HEK293T (cell line): ENCODE measurements around the gene POLR3H.
"Not testable (repeated sequence)": the region's sequence is repeated elsewhere in the genome, so short reads cannot be mapped to it uniquely, and the experiment has no call there.

Source experiments
- CTCF ChIA-PET: fragments of 350-600 bp; formaldehyde crosslinking; extraction: SDS; loops from one replicate; lab custom pipeline; 2021; ENCODE audit warnings: antibody characterized with exemption, inconsistent platforms; lab: Yijun Ruan, JAX
- POLR2A ChIA-PET: fragments of 350-600 bp; formaldehyde crosslinking; extraction: SDS; loops from one replicate; lab custom pipeline; 2020; ENCODE audit warnings: antibody characterized with exemption, inconsistent platforms; lab: Yijun Ruan, JAX
- DNase-seq: peaks from one replicate; pipeline ENCODE4 v3.0.0; 2012; ENCODE audit warnings: mixed read lengths; ENCODE audit errors: extremely low spot score
- ARNT ChIP-seq: fragments of 450-650 bp; IDR thresholded peaks from 2 replicates; pipeline ENCODE4 v1.6.1; 2017; ENCODE audit warnings: mild to moderate bottlenecking
- BHLHE40 ChIP-seq: fragments of 450-650 bp; IDR thresholded peaks from 2 replicates; pipeline ENCODE4 v1.6.1; 2016; ENCODE audit warnings: mild to moderate bottlenecking, moderate library complexity, borderline replicate concordance
- CTBP1 ChIP-seq: fragments of 450-650 bp; IDR thresholded peaks from 2 replicates; pipeline ENCODE4 v1.6.1; 2016; ENCODE audit warnings: borderline replicate concordance
- ELF4 ChIP-seq: fragments of 450-650 bp; IDR thresholded peaks from 2 replicates; pipeline ENCODE4 v1.6.1; 2017; ENCODE audit warnings: antibody characterized with exemption
- FOXA1 ChIP-seq: fragments of 450-650 bp; IDR thresholded peaks from 2 replicates; pipeline ENCODE4 v1.6.1; 2016; ENCODE audit warnings: mild to moderate bottlenecking
- FOXK2 ChIP-seq: fragments of 450-650 bp; IDR thresholded peaks from 2 replicates; pipeline ENCODE4 v1.6.1; 2016; ENCODE audit warnings: mild to moderate bottlenecking
- FOXM1 ChIP-seq: fragments of 450-650 bp; IDR thresholded peaks from 2 replicates; pipeline ENCODE4 v1.6.1; 2017; ENCODE audit warnings: mild to moderate bottlenecking, borderline replicate concordance
- HDGF ChIP-seq: fragments of 450-650 bp; IDR thresholded peaks from 2 replicates; pipeline ENCODE4 v1.6.1; 2017; ENCODE audit warnings: antibody characterized with exemption, borderline replicate concordance
- L3MBTL2 ChIP-seq: fragments of 450-650 bp; conservative IDR thresholded peaks from 2 replicates; pipeline ENCODE4 v1.6.1; 2016; ENCODE audit warnings: mild to moderate bottlenecking
- LEF1 ChIP-seq: fragments of 450-650 bp; IDR thresholded peaks from 2 replicates; pipeline ENCODE4 v1.6.1; 2017; ENCODE audit warnings: mild to moderate bottlenecking, borderline replicate concordance
- NFRKB ChIP-seq: fragments of 450-650 bp; IDR thresholded peaks from 2 replicates; pipeline ENCODE4 v1.6.1; 2016; ENCODE audit warnings: mild to moderate bottlenecking, moderate library complexity
- SP1 ChIP-seq: fragments of 450-650 bp; IDR thresholded peaks from 2 replicates; pipeline ENCODE4 v1.6.1; 2017
- SUZ12 ChIP-seq: fragments of 450-650 bp; IDR thresholded peaks from 2 replicates; pipeline ENCODE4 v1.6.1; 2016; ENCODE audit warnings: mild to moderate bottlenecking
- TARDBP ChIP-seq: fragments of 450-650 bp; IDR thresholded peaks from 2 replicates; pipeline ENCODE4 v1.6.1; 2016
- ZNF384 ChIP-seq: fragments of 450-650 bp; IDR thresholded peaks from 2 replicates; pipeline ENCODE4 v1.6.1; 2016
- TF ChIP-seq, protein P1 (sequence below): fragments of 450-650 bp; IDR thresholded peaks from 2 replicates; pipeline ENCODE4 v1.6.1; 2016

Gene POLR3H, protein sequence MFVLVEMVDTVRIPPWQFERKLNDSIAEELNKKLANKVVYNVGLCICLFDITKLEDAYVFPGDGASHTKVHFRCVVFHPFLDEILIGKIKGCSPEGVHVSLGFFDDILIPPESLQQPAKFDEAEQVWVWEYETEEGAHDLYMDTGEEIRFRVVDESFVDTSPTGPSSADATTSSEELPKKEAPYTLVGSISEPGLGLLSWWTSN

DNA sequence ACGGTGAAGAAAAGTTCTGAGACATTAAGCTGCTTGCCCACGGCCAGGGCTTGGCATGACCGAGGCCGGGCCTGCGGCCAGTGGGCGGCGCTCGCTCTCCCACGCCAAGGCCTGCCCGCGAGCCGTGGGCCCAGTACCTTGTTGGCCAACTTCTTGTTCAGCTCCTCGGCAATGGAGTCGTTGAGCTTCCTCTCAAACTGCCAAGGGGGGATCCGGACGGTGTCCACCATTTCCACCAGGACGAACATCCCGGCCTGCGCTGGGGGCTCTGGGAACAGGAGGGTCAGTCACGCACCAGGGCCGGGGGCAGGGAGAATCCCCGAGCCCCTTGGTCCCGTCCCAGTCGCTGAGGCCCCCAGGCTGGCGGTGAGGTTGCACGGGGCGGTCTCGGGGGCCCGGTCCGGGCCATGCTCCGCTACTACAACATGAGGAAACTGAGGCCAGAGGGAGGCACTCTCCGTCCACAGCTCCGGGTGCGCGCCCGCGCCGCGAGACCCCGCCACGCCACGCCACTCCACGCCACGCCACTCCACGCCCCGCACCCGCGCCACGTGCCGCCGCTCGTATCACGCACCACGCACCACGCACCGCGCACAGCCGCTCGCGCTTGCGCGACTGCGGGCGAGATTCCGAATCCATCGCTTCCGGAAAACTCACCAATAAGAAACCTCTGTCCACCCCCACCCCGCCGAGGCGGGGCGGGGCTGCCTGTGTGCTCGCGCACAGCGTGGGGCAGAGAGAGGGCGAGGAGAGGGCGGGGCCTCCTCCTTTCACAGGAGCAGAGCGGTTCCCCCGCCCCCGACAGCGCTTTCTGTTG, at the start of gene POLR3H:
Gene POLR3H (minus strand): TSS at position 617 of the 817 bp plus-strand sequence. CDS start 369 bp downstream, at position 248.
- no peak for TF ChIP-seq FOXM1
- TF ChIP-seq ELF4, result no peak
- TF ChIP-seq TARDBP, result peak; percentile 83
- ChIA-PET CTCF (interaction anchor here (0.6 to 1.5 kb wide), 12 partner anchors 9 to 115 kb away, joined by 3 to 7 read pairs (median 4); partner anchors contain the start of gene PMM1), POLR2A (interaction anchor here (0.8 to 1.4 kb wide), 8 partner anchors 17 to 98 kb away, joined by 3 to 9 read pairs (median 4); partner anchors contain the start of genes CSDC2, DESI1, PMM1 and TOB2)
- DNase-seq, result peak; percentile 97

DNA sequence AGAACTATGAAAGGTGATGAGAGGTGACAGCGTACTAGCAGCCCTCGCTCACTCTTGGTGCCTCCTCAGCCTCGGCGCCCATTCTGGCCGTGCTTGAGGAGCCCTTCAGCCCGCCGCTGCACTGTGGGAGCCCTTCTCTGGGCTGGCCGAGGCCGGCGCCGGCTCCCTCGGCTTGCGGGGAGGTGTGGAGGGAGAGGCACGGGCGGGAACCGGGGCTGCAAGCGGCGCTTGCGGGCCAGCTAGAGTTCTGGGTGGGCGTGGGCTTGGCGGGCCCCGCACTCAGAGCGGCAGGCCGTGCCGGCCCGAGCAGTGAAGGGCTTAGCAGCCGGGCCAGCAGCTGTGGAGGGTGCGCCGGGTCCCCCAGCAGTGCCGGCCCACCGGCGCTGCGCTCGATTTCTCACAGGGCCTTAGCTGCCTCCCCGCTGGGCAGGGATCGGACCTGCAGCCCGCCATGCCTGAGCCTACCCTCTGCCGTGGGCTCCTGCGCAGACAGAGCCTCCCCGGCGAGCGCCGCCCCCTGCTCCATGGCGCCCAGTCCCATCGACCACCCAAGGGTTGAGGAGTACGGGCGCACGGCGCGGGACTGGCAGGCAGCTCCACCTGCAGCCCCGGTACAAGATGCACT, 49.2 kb upstream of the POLR3H start:
- ChIA-PET CTCF (interaction anchor here (0.9 kb wide), 1 partner anchor 61 kb away, joined by 3 read pairs; no protein-coding TSS in a partner anchor), POLR2A (interaction anchor here (1.2 kb wide), 1 partner anchor 28 kb away, joined by 6 read pairs; the partner anchor contains the start of gene XRCC6)
- DNase-seq, result not testable (repeated sequence)

DNA sequence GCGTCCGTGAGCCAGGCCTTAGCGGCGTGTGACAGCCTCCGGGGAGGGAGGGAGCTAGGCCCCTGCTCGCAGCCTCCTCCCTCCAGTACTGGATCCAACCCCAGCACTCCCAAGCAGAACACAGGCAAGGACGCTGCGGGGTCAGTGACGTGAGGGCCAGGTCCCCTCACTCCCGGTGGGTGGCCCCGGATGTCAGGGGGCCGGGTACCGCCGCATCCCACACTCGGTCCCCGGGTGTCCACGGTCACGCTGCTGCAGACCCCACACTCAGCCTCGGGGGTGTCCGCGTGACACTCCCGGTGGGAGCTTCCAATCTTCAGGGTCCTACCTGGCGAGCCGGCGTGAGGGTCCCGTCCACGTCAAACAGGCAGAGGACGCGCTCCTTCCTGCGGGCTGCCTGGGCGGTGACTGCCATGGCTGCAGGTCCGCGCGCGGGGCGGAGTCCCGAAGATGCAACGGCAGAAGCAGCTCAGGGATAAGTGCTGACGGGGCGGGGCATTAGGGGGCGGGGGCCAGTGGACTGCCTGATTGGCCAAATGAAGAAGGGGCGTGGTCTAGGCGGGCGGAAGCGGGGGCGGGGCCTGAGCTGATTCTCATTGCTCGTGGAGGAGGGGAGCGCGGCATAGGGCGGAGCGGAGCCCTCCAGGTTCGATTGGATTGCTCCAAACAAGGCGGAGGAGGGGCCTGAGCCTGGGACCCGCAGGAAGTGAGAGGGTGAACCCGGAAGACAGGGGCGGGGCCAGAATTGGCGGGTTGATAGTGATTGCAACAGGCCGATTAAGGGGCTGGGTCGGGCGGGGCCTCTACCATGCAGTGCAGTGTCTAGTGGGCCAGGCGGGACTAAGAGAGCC, 45.3 kb upstream of the POLR3H start, which contains the start of gene PMM1:
Gene PMM1 (minus strand): TSS at position 450 of the 851 bp plus-strand sequence. CDS start 35 bp downstream, at position 415.
- no peak for TF ChIP-seq FOXM1
- TF ChIP-seq HDGF, result 0 out of 2 replicates have a peak, but pooled peaks have one; percentile 52
- no peak for TF ChIP-seq FOXA1
- TF ChIP-seq ELF4, result peak; percentile 76
- ChIA-PET POLR2A (interaction anchor here (0.5 to 2.8 kb wide), 34 partner anchors 9 to 779 kb away, joined by 3 to 27 read pairs (median 4); partner anchors contain the start of genes ACO2, CSDC2, DESI1 and PHF5A), CTCF (interaction anchor here (0.7 to 1.9 kb wide), 4 partner anchors 12 to 77 kb away, joined by 3 to 12 read pairs (median 4); partner anchors contain the start of gene POLR3H)
- peak; percentile 99 for DNase-seq

DNA sequence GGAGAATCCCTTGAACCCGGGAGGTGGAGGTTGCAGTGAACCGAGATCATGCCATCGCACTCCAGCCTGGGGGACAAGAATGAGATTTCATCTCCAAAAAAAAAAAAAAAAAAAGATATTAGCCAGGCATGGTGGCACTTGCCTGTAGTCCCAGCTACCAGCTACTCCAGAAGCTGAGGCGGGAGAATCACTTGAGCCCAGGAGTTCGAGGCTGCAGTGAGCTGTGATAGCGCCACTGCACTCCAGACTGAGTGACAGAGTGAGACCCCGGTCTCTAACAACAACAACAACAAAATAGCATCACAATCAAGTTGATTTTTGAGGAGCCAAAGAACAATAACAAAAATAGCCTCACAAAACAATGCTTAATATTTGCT, 43.1 kb upstream of the POLR3H start:
- POLR2A ChIA-PET, result no interaction called here
- CTCF ChIA-PET, result interaction anchor here (0.6 kb wide), 1 partner anchor 416 kb away, joined by 3 read pairs; no protein-coding TSS in a partner anchor

DNA sequence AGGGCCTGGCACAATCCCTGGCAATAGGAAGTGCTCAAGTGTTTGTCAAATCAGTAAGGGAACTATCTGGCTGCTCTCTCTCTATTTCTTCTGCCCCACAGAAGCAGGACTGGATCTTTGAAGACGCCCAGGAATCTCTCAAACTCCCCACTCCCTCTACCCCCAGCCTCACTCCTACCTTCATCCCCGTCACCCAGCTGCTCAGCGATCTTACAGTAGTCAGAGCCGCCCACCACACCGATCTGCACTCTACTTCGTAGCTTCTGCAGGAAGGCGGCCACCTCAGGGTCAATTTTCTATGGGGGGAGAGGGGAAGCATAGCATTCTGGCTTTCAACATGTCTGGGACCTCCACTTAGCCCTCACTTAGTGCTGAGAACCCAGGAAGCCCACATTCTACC, 41.6 kb upstream of the POLR3H start:
- ChIA-PET CTCF (no interaction called here), POLR2A (no interaction called here)
- no peak for TF ChIP-seq L3MBTL2
- TF ChIP-seq NFRKB, result no peak
- TF ChIP-seq ARNT, result no peak
- TF ChIP-seq FOXK2, result no peak
- TF ChIP-seq CTBP1, result no peak
- no peak for TF ChIP-seq BHLHE40
- no peak for TF ChIP-seq FOXM1
- TF ChIP-seq SUZ12, result no peak
- TF ChIP-seq SP1, result no peak
- TF ChIP-seq ELF4, result no peak
- TF ChIP-seq ZNF384, result no peak
- no peak for TF ChIP-seq FOXA1
- no peak for TF ChIP-seq TARDBP
- TF ChIP-seq, protein P1, sequence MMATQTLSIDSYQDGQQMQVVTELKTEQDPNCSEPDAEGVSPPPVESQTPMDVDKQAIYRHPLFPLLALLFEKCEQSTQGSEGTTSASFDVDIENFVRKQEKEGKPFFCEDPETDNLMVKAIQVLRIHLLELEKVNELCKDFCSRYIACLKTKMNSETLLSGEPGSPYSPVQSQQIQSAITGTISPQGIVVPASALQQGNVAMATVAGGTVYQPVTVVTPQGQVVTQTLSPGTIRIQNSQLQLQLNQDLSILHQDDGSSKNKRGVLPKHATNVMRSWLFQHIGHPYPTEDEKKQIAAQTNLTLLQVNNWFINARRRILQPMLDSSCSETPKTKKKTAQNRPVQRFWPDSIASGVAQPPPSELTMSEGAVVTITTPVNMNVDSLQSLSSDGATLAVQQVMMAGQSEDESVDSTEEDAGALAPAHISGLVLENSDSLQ, result no peak
- no peak for TF ChIP-seq HDGF
- no peak for TF ChIP-seq LEF1
- no peak for DNase-seq

More for the DNA sequence above, 43.1 kb upstream of the POLR3H start:
- TF ChIP-seq BHLHE40, result no peak
- TF ChIP-seq FOXK2, result no peak
- no peak for DNase-seq

DNA sequence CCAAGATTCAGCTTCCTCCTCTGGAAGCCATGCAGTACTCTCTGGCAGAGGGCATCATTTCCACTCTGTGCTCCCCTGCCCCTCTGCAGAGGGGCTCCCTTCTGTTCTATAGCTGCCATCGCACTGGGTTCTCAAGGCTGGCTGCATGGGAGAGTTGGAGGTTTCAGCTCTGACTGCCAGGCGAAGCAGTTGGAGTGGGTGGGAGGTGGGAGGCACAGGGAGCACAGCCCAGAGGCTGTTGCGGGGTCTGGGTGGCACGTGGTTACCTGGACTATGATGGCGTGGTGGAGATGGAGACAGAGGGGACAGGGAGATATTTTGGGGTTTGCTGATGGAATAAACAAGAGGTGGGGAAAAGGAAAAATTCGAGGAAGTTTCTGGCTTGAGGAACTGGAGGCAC, 40.6 kb upstream of the POLR3H start:
- TF ChIP-seq NFRKB (no peak), FOXM1 (no peak), ELF4 (no peak), TARDBP (no peak), SUZ12 (no peak), ARNT (no peak), ZNF384 (no peak), L3MBTL2 (no peak), HDGF (no peak), FOXA1 (no peak), LEF1 (no peak), FOXK2 (no peak)
- TF ChIP-seq, protein P1, result no peak
- no peak for DNase-seq
- POLR2A ChIA-PET, result no interaction called here
- CTCF ChIA-PET, result no interaction called here
